Activated T-cell treated with anti-CD3 and anti-CD28 coated beads, Interleukin-2, amount 50 U/mL, for 24 hours (primary cell): ENCODE data around the gene IGFBP6.
A peak's percentile ranks its signal among the peaks of the same experiment; 100 is the strongest.

ENCODE experiments used
- DNase-seq: peaks from one replicate; pipeline ENCODE4 v3.0.0-alpha.2; 2020
- H3K27ac Mint-ChIP-seq: 2 replicates; pipeline ENCODE4 v1.8.0; 2020; ENCODE audit warnings: mild to moderate bottlenecking, mixed read lengths
- H3K27me3 Mint-ChIP-seq: 2 replicates; pipeline ENCODE4 v1.8.0; 2020; ENCODE audit warnings: mixed read lengths
- H3K36me3 Mint-ChIP-seq: 2 replicates; pipeline ENCODE4 v1.8.0; 2020; ENCODE audit warnings: low read depth, mixed read lengths
- H3K4me1 Mint-ChIP-seq: 2 replicates; pipeline ENCODE4 v1.8.0; 2020; ENCODE audit warnings: low read depth, mixed read lengths
- H3K4me3 Mint-ChIP-seq: 2 replicates; pipeline ENCODE4 v1.8.0; 2020; ENCODE audit warnings: mild to moderate bottlenecking, moderate library complexity, mixed read lengths
- H3K9me3 Mint-ChIP-seq: 2 replicates; pipeline ENCODE4 v1.8.0; 2020; ENCODE audit warnings: mixed read lengths

IGFBP6 gene

DNA sequence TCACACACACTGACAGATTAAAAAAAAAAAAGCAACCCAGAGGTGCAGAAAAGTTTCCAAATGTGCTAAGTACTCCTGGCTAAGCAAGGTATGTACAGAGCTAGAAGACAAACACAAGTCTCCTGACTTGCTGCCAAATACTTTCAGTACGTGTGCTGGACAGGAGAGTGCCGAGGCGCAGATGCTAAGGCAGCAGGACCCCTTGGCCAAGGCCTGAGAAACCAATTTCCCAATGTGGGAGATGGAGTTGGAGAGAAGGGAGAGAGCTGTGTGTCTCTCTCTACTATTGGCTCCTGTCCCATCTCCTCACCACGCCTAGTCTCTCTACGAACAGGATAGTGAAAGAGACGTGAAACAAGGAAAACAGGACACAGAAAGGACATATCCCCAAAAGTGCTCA lies 23.6 kb upstream of the IGFBP6 start:
- H3K27me3 Mint-ChIP-seq, result no peaks in the 10 kb centered on the region
- H3K36me3 Mint-ChIP-seq, result peaks cover 90% of the 10 kb centered on the region
- no peak for DNase-seq

DNA sequence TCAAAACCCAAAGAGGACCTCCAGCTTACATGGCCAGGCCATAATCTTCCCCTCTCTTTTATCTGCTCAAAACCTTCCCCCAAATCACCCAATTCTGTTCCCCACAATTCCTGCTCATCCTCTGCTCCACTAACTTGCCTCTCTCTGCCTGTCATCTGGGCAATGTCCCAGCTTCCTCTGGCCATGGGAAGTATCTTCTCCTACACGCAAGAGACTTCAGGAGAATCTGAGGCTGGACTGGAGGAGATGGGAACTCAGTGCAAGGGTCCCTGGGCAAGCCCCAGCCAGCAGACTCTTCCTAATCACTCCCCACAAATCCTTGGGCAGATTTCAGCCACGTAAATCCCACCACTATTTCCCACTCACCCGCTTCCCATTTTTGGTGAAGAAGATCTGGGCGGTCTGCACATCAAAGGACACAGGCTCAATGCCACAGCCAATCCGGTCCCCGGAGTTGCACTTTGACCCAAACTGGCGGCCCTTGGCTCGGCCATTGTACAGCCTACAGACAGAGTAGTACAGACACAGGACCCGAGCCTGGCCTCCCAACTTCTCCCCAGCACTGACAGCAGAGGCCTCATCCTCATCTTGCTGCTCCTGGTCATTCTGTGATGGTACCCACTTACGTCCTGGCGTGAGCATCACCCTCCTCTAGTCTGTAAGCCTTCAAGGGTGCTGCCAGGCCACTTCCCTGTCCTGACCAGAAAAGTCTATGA lies 23.0 kb upstream of the IGFBP6 start:
- Mint-ChIP-seq H3K36me3 (peaks cover 88% of the 10 kb centered on the region), H3K27me3 (no peaks in the 10 kb centered on the region), H3K9me3 (no peaks in the 10 kb centered on the region), H3K27ac (peak overlapping the region; percentile 38), H3K4me1 (peaks cover 36% of the 10 kb centered on the region), H3K4me3 (no peak overlapping the region)
- DNase-seq, result peak; percentile 24

More for the DNA sequence above, 23.6 kb upstream of the IGFBP6 start:
- H3K9me3 Mint-ChIP-seq, result no peaks in the 10 kb centered on the region
- H3K4me3 Mint-ChIP-seq, result no peak overlapping the region
- H3K4me1 Mint-ChIP-seq, result peaks cover 36% of the 10 kb centered on the region
- peak overlapping the region; percentile 4 for H3K27ac Mint-ChIP-seq

DNA sequence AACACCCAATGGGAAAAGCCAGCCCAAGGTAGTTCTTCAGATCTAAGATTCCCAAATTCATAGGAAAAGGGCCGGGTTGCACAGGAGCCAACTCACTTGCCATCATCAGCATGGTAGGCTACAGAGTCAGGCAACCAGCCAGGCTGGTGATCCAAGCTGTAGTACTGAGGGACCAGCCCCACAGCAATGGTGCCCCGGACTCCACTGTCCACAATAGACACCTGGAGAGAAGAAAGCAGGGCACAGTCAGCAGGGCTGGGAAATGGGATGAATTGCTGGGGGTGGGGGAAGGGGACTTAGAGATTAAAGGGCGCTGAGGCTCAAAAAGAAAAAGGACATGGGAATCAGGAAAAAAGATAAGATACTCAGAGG lies 22.5 kb upstream of the IGFBP6 start:
- H3K27me3 Mint-ChIP-seq, result no peaks in the 10 kb centered on the region

DNA sequence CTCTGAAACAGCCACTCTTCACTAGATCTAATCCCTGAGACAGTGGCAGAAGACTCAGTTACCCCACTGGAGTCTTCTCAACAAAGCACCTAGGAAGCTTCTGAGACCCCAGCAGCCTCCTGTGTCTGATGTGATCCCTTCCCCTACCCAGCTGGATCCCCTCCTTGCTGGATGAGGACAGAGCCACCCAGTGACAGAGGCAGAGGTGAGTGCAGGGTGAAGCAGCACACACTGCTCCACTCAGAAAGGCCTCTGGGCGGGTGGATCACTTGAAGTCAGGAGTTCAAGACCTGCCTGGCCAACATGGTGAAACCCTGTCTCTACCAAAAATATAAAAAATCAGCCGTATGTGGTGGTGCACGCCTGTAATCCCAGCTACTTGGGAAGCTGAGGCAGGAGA lies 21.0 kb upstream of the IGFBP6 start:
- Mint-ChIP-seq H3K36me3 (peaks cover 67% of the 10 kb centered on the region), H3K4me3 (no peak overlapping the region), H3K4me1 (peaks cover 45% of the 10 kb centered on the region), H3K9me3 (no peaks in the 10 kb centered on the region), H3K27me3 (no peaks in the 10 kb centered on the region), H3K27ac (peak overlapping the region; percentile 45)
- DNase-seq, result peak; percentile 15

More for the DNA sequence above, 22.5 kb upstream of the IGFBP6 start:
- H3K4me1 Mint-ChIP-seq, result peaks cover 41% of the 10 kb centered on the region
- DNase-seq, result peak; percentile 12
- H3K4me3 Mint-ChIP-seq, result no peak overlapping the region
- no peak overlapping the region for H3K27ac Mint-ChIP-seq
- H3K9me3 Mint-ChIP-seq, result no peaks in the 10 kb centered on the region
- peaks cover 82% of the 10 kb centered on the region for H3K36me3 Mint-ChIP-seq

DNA sequence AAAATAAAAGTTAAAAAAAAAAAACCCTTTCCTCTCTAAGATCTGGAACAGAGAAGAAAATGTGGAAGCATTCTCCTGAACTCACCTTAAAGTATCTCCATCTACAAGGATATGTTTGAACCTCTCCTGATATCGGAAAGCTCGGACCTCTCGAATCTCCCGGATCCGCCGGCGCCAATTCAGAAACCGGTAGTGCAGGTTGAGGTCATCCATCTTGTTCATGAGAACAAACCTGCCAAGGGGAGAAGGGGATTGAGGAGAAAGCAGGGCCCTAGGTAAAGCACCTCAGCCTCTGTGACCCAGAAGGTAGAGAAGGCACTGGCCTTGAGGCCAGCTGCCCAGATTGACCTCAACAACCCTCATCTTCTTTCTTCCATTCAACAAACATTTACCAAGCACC lies 20.4 kb upstream of the IGFBP6 start:
- Mint-ChIP-seq H3K27me3 (no peaks in the 10 kb centered on the region), H3K4me3 (peak overlapping the region; percentile 86), H3K4me1 (peaks cover 44% of the 10 kb centered on the region), H3K27ac (peak overlapping the region; percentile 85), H3K9me3 (no peaks in the 10 kb centered on the region), H3K36me3 (peaks cover 63% of the 10 kb centered on the region)
- DNase-seq, result no peak

DNA sequence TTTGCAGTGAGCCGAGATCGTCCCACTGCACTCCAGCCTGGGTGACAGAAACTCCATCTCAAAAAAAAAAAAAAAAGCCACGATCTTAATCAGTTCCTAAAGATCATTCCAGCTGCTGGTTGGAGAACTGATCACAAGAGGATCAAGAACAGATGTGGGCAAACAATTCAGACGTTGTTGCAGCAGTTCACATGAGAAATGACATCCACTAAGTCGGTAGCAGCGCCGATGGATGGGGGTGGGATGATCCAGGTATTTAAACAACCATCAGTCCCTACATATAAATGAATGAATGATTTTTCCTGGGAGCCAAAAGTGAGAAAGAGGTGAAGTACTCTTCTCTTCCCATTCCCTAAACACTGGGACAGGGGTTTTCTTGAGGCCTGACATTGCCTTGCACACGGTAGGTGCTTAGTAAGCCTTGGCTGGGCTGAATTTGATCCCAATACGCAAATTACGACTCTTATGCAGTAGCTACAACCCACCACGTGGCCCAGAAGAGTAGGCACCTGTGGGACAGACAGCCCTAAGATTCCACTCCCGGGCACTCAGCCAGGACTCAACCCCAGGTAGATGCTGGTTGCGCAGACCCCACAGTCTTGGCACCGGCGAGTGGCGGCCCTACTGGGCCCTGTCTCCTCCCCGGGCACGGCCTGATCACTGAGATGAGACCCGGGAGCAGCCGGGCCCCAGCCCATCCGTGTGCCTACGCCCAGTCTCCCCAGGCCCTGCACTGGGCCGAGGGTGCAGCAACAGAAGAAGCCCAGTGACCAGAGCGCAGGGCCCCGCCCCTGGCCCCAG lies 18.8 kb upstream of the IGFBP6 start:
- Mint-ChIP-seq H3K36me3 (peaks cover 49% of the 10 kb centered on the region), H3K4me3 (peak overlapping the region; percentile 86), H3K4me1 (peaks cover 47% of the 10 kb centered on the region), H3K27ac (peak overlapping the region; percentile 85), H3K9me3 (no peaks in the 10 kb centered on the region), H3K27me3 (no peaks in the 10 kb centered on the region)
- DNase-seq, result no peak

DNA sequence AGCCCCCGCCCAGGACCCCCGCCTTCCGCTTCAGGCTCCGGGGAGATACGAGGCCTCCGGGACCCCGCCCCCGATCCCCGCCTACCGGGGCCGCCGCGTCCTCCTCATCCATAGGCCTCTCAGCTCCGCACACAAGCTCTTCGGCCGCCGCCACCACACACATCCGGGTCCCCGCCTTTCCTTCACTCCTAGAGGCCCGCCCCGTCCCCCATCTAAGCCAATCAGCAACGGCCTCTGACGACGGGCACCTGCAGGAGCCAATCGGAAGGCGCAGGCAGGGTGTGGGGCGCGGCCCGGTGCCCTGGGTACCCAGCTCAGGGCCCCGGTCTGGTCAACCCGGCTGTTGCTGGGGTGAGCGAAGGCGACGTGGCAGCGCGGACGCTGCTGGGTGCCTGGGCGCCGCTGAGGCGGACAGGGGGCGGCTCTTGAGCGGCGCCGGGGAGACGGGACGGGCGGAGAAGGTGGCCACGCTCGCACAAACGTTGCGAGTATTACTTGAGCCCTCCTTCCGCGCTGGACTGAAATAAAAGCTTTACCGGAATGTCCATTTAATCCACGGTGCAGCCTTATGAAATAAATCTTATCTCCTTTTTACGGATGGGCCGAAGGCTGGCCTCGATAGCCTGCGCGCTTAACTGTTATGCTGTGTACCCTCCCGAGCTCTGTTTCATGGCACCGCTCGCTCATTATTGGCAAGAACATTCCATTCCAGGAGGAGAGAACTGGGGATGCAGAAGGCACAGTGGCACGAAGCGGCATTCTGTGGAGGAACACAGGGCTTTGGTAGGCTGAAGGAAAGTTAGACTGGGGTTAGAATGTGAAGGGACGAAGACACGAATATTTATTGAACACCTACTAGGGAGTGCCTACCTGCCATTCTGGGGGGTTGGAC lies 18.0 kb upstream of the IGFBP6 start, which contains the start of gene SPRYD3:
SPRYD3 (minus strand) TSS at position 165 of the 892 bp plus-strand sequence; CDS start at position 108, 57 bp downstream.
- Mint-ChIP-seq H3K36me3 (peaks cover 40% of the 10 kb centered on the region), H3K27ac (peak within 1 kb of the TSS; percentile 85), H3K27me3 (no peaks in the 10 kb centered on the region), H3K9me3 (no peaks in the 10 kb centered on the region), H3K4me3 (peak within 1 kb of the TSS; percentile 86), H3K4me1 (peaks cover 44% of the 10 kb centered on the region)
- peak; percentile 99 for DNase-seq

DNA sequence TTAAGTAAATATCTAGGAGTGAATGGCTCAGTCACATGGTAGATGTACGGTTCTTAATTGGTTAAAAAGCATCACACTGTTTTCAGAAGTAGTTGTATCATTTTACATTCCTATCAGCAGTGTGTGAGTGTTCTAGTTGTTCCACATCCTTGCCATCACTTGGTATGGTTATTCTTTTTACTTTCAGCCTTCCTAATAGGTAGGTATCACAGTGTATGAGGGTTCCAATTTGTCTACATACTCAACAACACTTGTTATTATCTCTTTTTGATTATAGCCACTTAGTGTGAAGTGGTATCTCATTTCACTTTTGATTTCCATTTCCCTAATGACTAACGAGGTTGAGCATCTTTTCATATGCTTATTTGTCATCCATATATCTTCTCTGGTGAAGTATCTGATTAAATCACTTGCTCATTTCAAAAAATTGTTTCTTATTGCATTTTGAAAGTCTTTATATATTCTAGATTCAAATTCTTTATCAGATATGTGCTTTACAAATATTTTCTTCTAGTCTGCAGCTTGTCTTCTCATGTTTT lies 14.8 kb upstream of the IGFBP6 start:
- peak overlapping the region; percentile 44 for H3K27ac Mint-ChIP-seq

DNA sequence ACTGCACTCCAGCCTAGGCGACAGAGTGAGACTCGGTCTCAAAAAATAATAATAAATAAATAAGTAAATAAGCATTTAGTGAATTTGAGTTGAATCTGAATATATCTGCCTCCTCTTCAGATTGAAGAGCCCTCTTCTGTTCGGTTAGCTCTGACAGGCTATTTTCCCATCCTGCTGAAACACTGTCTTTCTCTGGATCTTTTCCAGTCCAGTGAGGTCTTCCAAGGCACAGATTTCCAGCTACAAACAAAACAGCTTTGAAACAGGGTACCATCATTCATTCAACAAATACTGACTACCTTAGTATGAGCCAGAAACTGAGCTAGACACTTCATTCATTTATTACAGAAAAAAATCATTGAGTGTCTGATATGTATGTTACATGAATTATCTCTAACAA lies 11.1 kb upstream of the IGFBP6 start:
- peaks cover 8% of the 10 kb centered on the region for H3K4me1 Mint-ChIP-seq
- no peaks in the 10 kb centered on the region for H3K9me3 Mint-ChIP-seq
- no peak for DNase-seq
- H3K27ac Mint-ChIP-seq, result no peak overlapping the region
- no peak overlapping the region for H3K4me3 Mint-ChIP-seq
- no peaks in the 10 kb centered on the region for H3K36me3 Mint-ChIP-seq
- peaks cover 6% of the 10 kb centered on the region for H3K27me3 Mint-ChIP-seq

More for the DNA sequence above, 14.8 kb upstream of the IGFBP6 start:
- DNase-seq, result no peak
- no peak overlapping the region for H3K4me3 Mint-ChIP-seq
- peaks cover 3% of the 10 kb centered on the region for H3K27me3 Mint-ChIP-seq
- H3K9me3 Mint-ChIP-seq, result no peaks in the 10 kb centered on the region
- H3K4me1 Mint-ChIP-seq, result peaks cover 29% of the 10 kb centered on the region
- peaks cover 8% of the 10 kb centered on the region for H3K36me3 Mint-ChIP-seq

DNA sequence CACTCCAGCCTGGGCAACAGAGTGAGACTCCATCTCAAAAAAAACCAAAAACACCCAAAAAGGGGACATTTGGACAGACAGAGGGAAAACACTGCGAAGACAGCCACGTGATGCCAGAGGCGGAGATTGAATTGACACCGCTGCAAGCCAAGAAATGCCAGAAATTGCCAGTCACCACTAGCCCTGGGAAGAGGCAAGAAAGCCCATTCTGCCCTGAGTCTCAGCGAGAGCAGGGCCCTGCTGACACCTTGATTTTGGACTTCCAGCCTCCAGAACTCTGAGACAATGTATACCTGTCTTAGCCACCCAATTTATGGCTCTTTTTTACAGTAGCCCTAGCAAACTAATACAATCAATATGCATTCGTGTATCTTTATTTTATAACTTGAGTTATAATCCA lies 7.4 kb upstream of the IGFBP6 start:
- no peaks in the 10 kb centered on the region for H3K9me3 Mint-ChIP-seq

DNA sequence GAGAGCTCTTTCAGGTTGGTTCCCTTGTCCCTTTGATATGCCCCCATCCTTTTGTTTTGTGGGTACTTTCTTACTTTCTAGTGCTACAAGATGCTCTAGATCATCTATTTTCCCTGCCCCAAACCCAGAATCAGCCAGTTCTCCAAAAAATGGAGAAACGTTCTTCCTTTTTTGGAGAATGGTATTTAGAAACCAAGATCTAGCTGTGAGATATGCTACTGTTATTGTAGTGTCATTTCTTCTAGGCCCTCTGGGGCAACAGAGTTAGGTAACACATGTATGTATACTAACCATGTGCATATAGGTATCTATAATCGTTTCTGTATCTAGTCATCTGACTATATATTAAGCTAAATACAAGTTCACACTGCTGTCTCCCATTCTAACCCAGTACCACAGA lies 6.9 kb upstream of the IGFBP6 start:
- no peak for DNase-seq
- no peak overlapping the region for H3K27ac Mint-ChIP-seq
- no peak overlapping the region for H3K4me3 Mint-ChIP-seq
- no peaks in the 10 kb centered on the region for H3K9me3 Mint-ChIP-seq
- peaks cover 6% of the 10 kb centered on the region for H3K27me3 Mint-ChIP-seq
- H3K36me3 Mint-ChIP-seq, result no peaks in the 10 kb centered on the region
- peaks cover 6% of the 10 kb centered on the region for H3K4me1 Mint-ChIP-seq

More for the DNA sequence above, 7.4 kb upstream of the IGFBP6 start:
- Mint-ChIP-seq H3K27ac (no peak overlapping the region), H3K36me3 (no peaks in the 10 kb centered on the region), H3K27me3 (peaks cover 6% of the 10 kb centered on the region), H3K4me1 (peaks cover 6% of the 10 kb centered on the region), H3K4me3 (no peak overlapping the region)
- DNase-seq, result no peak

DNA sequence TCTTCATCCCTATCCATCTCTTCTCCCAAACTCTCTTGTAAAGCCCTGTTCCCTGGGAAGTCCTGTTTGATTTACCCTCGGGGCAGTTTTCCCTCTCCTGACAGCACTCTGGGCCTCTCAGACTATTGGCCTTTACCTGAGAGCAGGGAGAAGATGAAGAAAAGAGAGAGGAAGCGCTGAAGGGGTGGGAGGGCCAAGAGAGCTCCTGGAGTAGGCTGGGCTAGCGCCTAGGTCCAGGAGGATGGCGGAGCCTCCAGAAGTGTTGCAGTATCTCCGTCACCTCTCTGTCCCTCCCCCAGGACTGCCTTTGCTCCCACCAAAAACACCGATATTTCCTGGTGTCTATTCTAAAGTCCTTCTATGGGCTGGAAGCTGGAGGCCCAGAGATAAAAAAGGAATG lies 5.7 kb upstream of the IGFBP6 start:
- DNase-seq, result no peak
- H3K36me3 Mint-ChIP-seq, result no peaks in the 10 kb centered on the region
- peaks cover 13% of the 10 kb centered on the region for H3K4me1 Mint-ChIP-seq
- no peak overlapping the region for H3K4me3 Mint-ChIP-seq
- no peaks in the 10 kb centered on the region for H3K9me3 Mint-ChIP-seq
- H3K27me3 Mint-ChIP-seq, result peaks cover 8% of the 10 kb centered on the region
- H3K27ac Mint-ChIP-seq, result no peak overlapping the region

DNA sequence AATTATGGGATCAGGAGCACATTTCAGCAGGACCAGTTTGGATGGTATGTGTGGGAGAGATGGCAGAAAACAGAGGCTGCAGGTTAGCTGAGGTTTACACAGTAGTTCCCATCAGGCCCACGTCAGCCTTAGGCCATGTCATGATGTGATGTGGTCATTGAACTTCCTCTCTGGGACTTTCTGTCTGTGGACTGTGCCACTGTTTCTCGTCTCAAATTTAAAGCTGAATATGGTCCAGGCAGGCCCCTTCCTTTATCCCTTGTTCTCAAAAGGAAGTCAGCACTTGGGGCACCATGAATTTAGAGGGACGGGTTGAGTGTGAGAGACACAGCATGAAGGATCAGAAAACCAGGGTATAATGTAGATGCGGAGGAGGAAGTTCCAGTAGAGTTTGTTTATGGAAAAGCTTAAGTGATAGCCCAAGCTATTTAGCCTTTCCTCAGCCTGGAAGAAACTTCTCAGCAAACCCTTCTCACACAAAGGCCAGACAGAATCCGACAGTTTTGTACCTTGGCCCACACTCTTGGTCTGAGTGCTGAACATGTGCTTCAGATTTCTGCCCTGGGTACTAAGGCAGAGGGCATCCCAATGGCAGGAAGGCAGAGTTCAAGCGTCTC lies 3.6 kb upstream of the IGFBP6 start:
- H3K27ac Mint-ChIP-seq, result no peak overlapping the region
- H3K4me1 Mint-ChIP-seq, result peaks cover 32% of the 10 kb centered on the region
- DNase-seq, result no peak
- H3K4me3 Mint-ChIP-seq, result no peak overlapping the region
- no peaks in the 10 kb centered on the region for H3K9me3 Mint-ChIP-seq
- peaks cover 13% of the 10 kb centered on the region for H3K27me3 Mint-ChIP-seq
- H3K36me3 Mint-ChIP-seq, result no peaks in the 10 kb centered on the region

DNA sequence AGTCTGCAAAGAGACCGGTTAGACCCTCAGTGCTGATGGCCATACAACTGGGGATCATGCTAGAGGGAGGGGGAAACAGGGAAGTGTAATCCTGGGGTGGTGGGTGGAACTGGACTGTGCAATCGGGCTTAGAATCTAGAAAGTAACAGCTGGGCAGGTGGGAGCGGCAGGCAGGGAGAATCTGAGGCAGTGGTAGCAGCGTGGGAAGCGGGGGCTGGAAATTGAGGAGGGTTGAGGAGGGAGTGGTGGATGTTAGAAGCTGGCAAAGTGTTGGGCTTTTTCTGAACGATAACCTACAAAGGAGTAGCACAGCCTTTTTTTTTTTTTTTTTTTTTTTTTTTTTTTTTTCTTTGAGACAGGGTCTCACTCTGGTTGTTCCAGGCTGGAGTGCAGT lies 3.1 kb upstream of the IGFBP6 start:
- Mint-ChIP-seq H3K4me1 (peaks cover 37% of the 10 kb centered on the region), H3K27ac (no peak overlapping the region), H3K9me3 (no peaks in the 10 kb centered on the region), H3K27me3 (peaks cover 13% of the 10 kb centered on the region), H3K4me3 (no peak overlapping the region), H3K36me3 (no peaks in the 10 kb centered on the region)
- no peak for DNase-seq
